Mesenchymal stem cell (in vitro differentiated cells and primary cell): ENCODE data around the gene LRP6.
A peak's percentile ranks its signal among the peaks of the same experiment; 100 is the strongest.

ENCODE experiments used
- DNase-seq: peaks from one replicate; pipeline ENCODE4 v3.0.0-alpha.2; 2013
- H2AFZ ChIP-seq: one replicate; pipeline ENCODE4 v1.6.1; 2013; ENCODE audit warnings: low read depth, mild to moderate bottlenecking, control low read depth, inconsistent platforms, low read length, moderate library complexity
- H2AK5ac ChIP-seq: 2 replicates; pipeline ENCODE4 v1.6.1; 2013; ENCODE audit warnings: low read length, moderate library complexity, mild to moderate bottlenecking, inconsistent platforms; ENCODE audit not compliant: severe bottlenecking
- H2BK120ac ChIP-seq: one replicate; pipeline ENCODE4 v1.6.1; 2013; ENCODE audit warnings: low read depth, mild to moderate bottlenecking, inconsistent platforms, low read length, moderate library complexity
- H2BK12ac ChIP-seq, 2 experiments: one replicate each; pipeline ENCODE4 v1.6.1; 2013; ENCODE audit warnings: inconsistent platforms in 2 of 2, low read length in 2 of 2, mild to moderate bottlenecking in 2 of 2, moderate library complexity in 2 of 2, control low read depth in 1 of 2
- H2BK15ac ChIP-seq: one replicate; pipeline ENCODE4 v1.6.1; 2013; ENCODE audit warnings: mild to moderate bottlenecking, low read depth, inconsistent platforms; ENCODE audit not compliant: poor library complexity, severe bottlenecking
- H2BK5ac ChIP-seq: 2 replicates; pipeline ENCODE4 v1.6.1; 2013; ENCODE audit warnings: low read depth, mild to moderate bottlenecking, low read length, control low read depth, inconsistent platforms; ENCODE audit not compliant: poor library complexity, severe bottlenecking
- H3K14ac ChIP-seq, 2 experiments: one replicate each; pipeline ENCODE4 v1.6.1; 2013; ENCODE audit warnings: inconsistent platforms in 2 of 2, low read length in 2 of 2, control low read depth in 1 of 2, mild to moderate bottlenecking in 1 of 2, moderate library complexity in 1 of 2
- H3K18ac ChIP-seq, 2 experiments: one replicate each; pipeline ENCODE4 v1.6.1; 2013; ENCODE audit warnings: inconsistent platforms in 2 of 2, low read length in 2 of 2, control low read depth in 1 of 2, low read depth in 1 of 2, mild to moderate bottlenecking in 1 of 2
- H3K23ac ChIP-seq, 2 experiments: one replicate each; pipeline ENCODE4 v1.6.1; 2013; ENCODE audit warnings: inconsistent platforms in 2 of 2, low read length in 2 of 2, mild to moderate bottlenecking in 2 of 2, moderate library complexity in 2 of 2, control low read depth in 1 of 2
- H3K27ac ChIP-seq: 2 replicates; pipeline ENCODE4 v1.5.1; 2013; ENCODE audit warnings: mild to moderate bottlenecking, moderate library complexity, low read length, control low read depth, inconsistent platforms; ENCODE audit not compliant: poor library complexity, severe bottlenecking
- H3K27me3 ChIP-seq, 2 experiments: 2 replicates each; pipeline versions ENCODE4 v1.6.1 to v1.7.0; 2013; ENCODE audit warnings: low read length in 2 of 2, mild to moderate bottlenecking in 2 of 2, moderate library complexity in 2 of 2, control low read depth in 1 of 2, inconsistent platforms in 1 of 2; ENCODE audit not compliant: control insufficient read depth in 1 of 2, insufficient read depth in 1 of 2
- H3K36me3 ChIP-seq, 2 experiments: 2 replicates each; pipeline versions ENCODE4 v1.6.1 to v1.7.0; 2013; ENCODE audit warnings: low read length in 2 of 2, control low read depth in 1 of 2, inconsistent platforms in 1 of 2, low read depth in 1 of 2, mild to moderate bottlenecking in 1 of 2; ENCODE audit not compliant: insufficient read depth in 2 of 2, control insufficient read depth in 1 of 2
- H3K4ac ChIP-seq, 2 experiments: one replicate each; pipeline ENCODE4 v1.6.1; 2013; ENCODE audit warnings: inconsistent platforms in 2 of 2, low read length in 2 of 2, mild to moderate bottlenecking in 2 of 2, moderate library complexity in 2 of 2, control low read depth in 1 of 2, low read depth in 1 of 2
- H3K4me1 ChIP-seq: 2 replicates; pipeline ENCODE4 v1.6.1; 2013; ENCODE audit warnings: low read depth, low read length, control low read depth; ENCODE audit not compliant: control insufficient read depth, insufficient read depth
- H3K4me2 ChIP-seq: 2 replicates; pipeline ENCODE4 v1.6.1; 2013; ENCODE audit warnings: low read length, mild to moderate bottlenecking, inconsistent platforms; ENCODE audit not compliant: poor library complexity, severe bottlenecking
- H3K4me3 ChIP-seq, 2 experiments: 2 replicates each; pipeline versions ENCODE4 v1.5.1 to v1.7.0; 2013; ENCODE audit warnings: low read length in 2 of 2, mild to moderate bottlenecking in 2 of 2, control low read depth in 1 of 2, low read depth in 1 of 2; ENCODE audit not compliant: insufficient read depth in 1 of 2
- H3K79me1 ChIP-seq: replicated peaks from 2 replicates; pipeline ENCODE4 v1.6.1; 2013; ENCODE audit warnings: mild to moderate bottlenecking, control low read depth, low read length, inconsistent platforms; ENCODE audit not compliant: poor library complexity, severe bottlenecking
- H3K9ac ChIP-seq: 2 replicates; pipeline ENCODE4 v1.7.0; 2013; ENCODE audit warnings: mild to moderate bottlenecking, low read length, moderate library complexity
- H3K9me3 ChIP-seq: 2 replicates; pipeline ENCODE4 v1.7.0; 2013; ENCODE audit warnings: mild to moderate bottlenecking, low read length; ENCODE audit not compliant: control insufficient read depth
- H4K8ac ChIP-seq: one replicate; pipeline ENCODE4 v1.6.1; 2013; ENCODE audit warnings: inconsistent platforms, mild to moderate bottlenecking, low read length, moderate library complexity
- H4K91ac ChIP-seq: one replicate; pipeline ENCODE4 v1.6.1; 2013; ENCODE audit warnings: mild to moderate bottlenecking, low read length, inconsistent platforms
- WGBS: methylation state at CpG from one replicate; pipeline ENCODE4 v1.1.7; 2013; ENCODE audit warnings: mixed read lengths; 5-methylcytosine and 5-hydroxymethylcytosine counted together

Gene LRP6

GRCh38 chr12:12216349-12217017 lies 50.4 kb downstream of the LRP6 start:
- peak overlapping the region; percentile 92 for H3K27ac ChIP-seq
- H3K27me3 ChIP-seq, result no peaks in the 10 kb centered on the region
- H4K91ac ChIP-seq, result no peak overlapping the region
- no peaks in the 10 kb centered on the region for H3K9me3 ChIP-seq
- peak overlapping the region; percentile 99 for H2AK5ac ChIP-seq
- H2BK12ac ChIP-seq, result no peak overlapping the region
- WGBS, result 56% methylated on average over 3 of the region's 3 CpGs
- H3K9ac ChIP-seq, result no peak overlapping the region
- no peak overlapping the region for H2AFZ ChIP-seq
- DNase-seq, result no peak
- H3K14ac ChIP-seq, result no peak overlapping the region
- H3K23ac ChIP-seq, result no peak overlapping the region
- no peak overlapping the region for H2BK120ac ChIP-seq
- no peak overlapping the region for H2BK15ac ChIP-seq
- peak overlapping the region; percentile 53 for H2BK5ac ChIP-seq
- no peaks in the 10 kb centered on the region for H3K36me3 ChIP-seq
- H3K4me1 ChIP-seq, result peaks cover 17% of the 10 kb centered on the region
- H3K18ac ChIP-seq, result no peak overlapping the region
- H4K8ac ChIP-seq, result no peak overlapping the region
- H3K79me1 ChIP-seq, result peaks cover 2% of the 10 kb centered on the region
- no peak overlapping the region for H3K4me3 ChIP-seq
- peak overlapping the region in 1 of 2 experiments; percentile 80 for H3K4ac ChIP-seq
- peak overlapping the region; percentile 74 for H3K4me2 ChIP-seq

GRCh38 chr12:12214635-12215131 lies 52.2 kb downstream of the LRP6 start:
- Histone ChIP-seq H4K8ac (no peak overlapping the region), H2BK12ac (no peak overlapping the region)
- 8% methylated on average over 2 of the region's 3 CpGs for WGBS

GRCh38 chr12:12214201-12214600 lies 52.6 kb downstream of the LRP6 start:
- H3K4me1 ChIP-seq, result peaks cover 8% of the 10 kb centered on the region
- no peak overlapping the region for H2BK5ac ChIP-seq
- no peak overlapping the region for H3K27ac ChIP-seq
- H3K4ac ChIP-seq, result no peak overlapping the region
- H3K4me3 ChIP-seq, result no peak overlapping the region
- no peak overlapping the region for H4K8ac ChIP-seq
- no peak overlapping the region for H2BK15ac ChIP-seq
- no peak overlapping the region for H2BK120ac ChIP-seq
- H3K27me3 ChIP-seq, result no peaks in the 10 kb centered on the region
- H2AFZ ChIP-seq, result no peak overlapping the region
- no peak overlapping the region for H3K18ac ChIP-seq
- H2AK5ac ChIP-seq, result no peak overlapping the region
- H3K4me2 ChIP-seq, result no peak overlapping the region
- peaks cover 0 to 3% of the 10 kb centered on the region in 2 experiments for H3K36me3 ChIP-seq
- no peak overlapping the region for H3K9ac ChIP-seq
- peaks cover 7% of the 10 kb centered on the region for H3K79me1 ChIP-seq
- H2BK12ac ChIP-seq, result no peak overlapping the region
- H3K14ac ChIP-seq, result no peak overlapping the region
- DNase-seq, result no peak
- no peak overlapping the region for H3K23ac ChIP-seq
- H4K91ac ChIP-seq, result no peak overlapping the region
- H3K9me3 ChIP-seq, result no peaks in the 10 kb centered on the region

More at GRCh38 chr12:12214635-12215131, 52.2 kb downstream of the LRP6 start:
- H2BK15ac ChIP-seq, result no peak overlapping the region
- H2BK120ac ChIP-seq, result no peak overlapping the region
- no peaks in the 10 kb centered on the region for H3K27me3 ChIP-seq
- no peak overlapping the region for H3K4me2 ChIP-seq
- H2AK5ac ChIP-seq, result no peak overlapping the region
- H3K4ac ChIP-seq, result no peak overlapping the region
- peaks cover 5% of the 10 kb centered on the region for H3K79me1 ChIP-seq
- peak overlapping the region; percentile 66 for H3K27ac ChIP-seq
- H3K9me3 ChIP-seq, result no peaks in the 10 kb centered on the region
- H3K23ac ChIP-seq, result no peak overlapping the region
- peak; percentile 59 for DNase-seq
- H2AFZ ChIP-seq, result no peak overlapping the region
- H4K91ac ChIP-seq, result no peak overlapping the region
- H3K14ac ChIP-seq, result no peak overlapping the region
- no peak overlapping the region for H3K4me3 ChIP-seq
- H3K4me1 ChIP-seq, result peaks cover 10% of the 10 kb centered on the region
- peaks cover 0 to 3% of the 10 kb centered on the region in 2 experiments for H3K36me3 ChIP-seq
- H3K18ac ChIP-seq, result no peak overlapping the region
- peak overlapping the region; percentile 5 for H3K9ac ChIP-seq
- H2BK5ac ChIP-seq, result no peak overlapping the region

- H3K36me3 ChIP-seq, result peaks cover 0 to 3% of the 10 kb centered on the region in 2 experiments
These were observed 54.1 kb downstream of the LRP6 start for GRCh38 chr12:12212769-12213168.

More at GRCh38 chr12:12212769-12213168, 54.1 kb downstream of the LRP6 start:
- Histone ChIP-seq H4K91ac (no peak overlapping the region), H3K14ac (no peak overlapping the region), H3K9ac (no peak overlapping the region), H2BK120ac (no peak overlapping the region), H3K79me1 (peaks cover 7% of the 10 kb centered on the region), H3K18ac (no peak overlapping the region), H3K27me3 (no peaks in the 10 kb centered on the region), H3K9me3 (no peaks in the 10 kb centered on the region), H3K4me2 (no peak overlapping the region), H2BK15ac (no peak overlapping the region), H3K4me1 (peaks cover 7% of the 10 kb centered on the region), H2BK12ac (no peak overlapping the region), H3K4me3 (no peak overlapping the region), H3K23ac (no peak overlapping the region), H3K27ac (no peak overlapping the region), H2AFZ (no peak overlapping the region), H3K4ac (no peak overlapping the region), H2BK5ac (no peak overlapping the region), H2AK5ac (no peak overlapping the region), H4K8ac (no peak overlapping the region)
- DNase-seq, result no peak
- no CpG with 5 or more reads among the region's 1 CpG for WGBS
